Amygdala (tissue), 56 donors: ENCODE results near the gene CIAPIN1.
"Not testable (repeated sequence)": the region's sequence is repeated elsewhere in the genome, so short reads cannot be mapped to it uniquely, and the experiment has no call there.

Experiments
- DNase-seq, 56 donors: peaks; one replicate each; lab custom pipeline; 2025; lab: John Stamatoyannopoulos, UW

Gene CIAPIN1

GRCh38 chr16:57446531-57447185 is 527 bp downstream of the CIAPIN1 start:
- peak in 1 of 56 donors; percentile 53 for DNase-seq

GRCh38 chr16:57445510-57445909 is 1.7 kb downstream of the CIAPIN1 start:
- DNase-seq, result no peak

- DNase-seq, result no peak
Measured at GRCh38 chr16:57444711-57445110, 2.5 kb downstream of the CIAPIN1 start.

- not testable (repeated sequence) for DNase-seq
Measured at GRCh38 chr16:57440551-57440950, 6.6 kb downstream of the CIAPIN1 start.

- DNase-seq, result not testable (repeated sequence)
Measured at GRCh38 chr16:57439947-57440346, 7.2 kb downstream of the CIAPIN1 start.

- DNase-seq, result no peak
Measured at GRCh38 chr16:57435838-57436237, 11.3 kb downstream of the CIAPIN1 start.

GRCh38 chr16:57434003-57434402 is 13.2 kb downstream of the CIAPIN1 start:
- DNase-seq, result no peak

GRCh38 chr16:57432989-57433388 is 14.2 kb downstream of the CIAPIN1 start:
- DNase-seq, result no peak

GRCh38 chr16:57432505-57432904 is 14.7 kb downstream of the CIAPIN1 start:
- DNase-seq, result no peak

- DNase-seq, result no peak
Measured at GRCh38 chr16:57430955-57431354, 16.2 kb downstream of the CIAPIN1 start.

GRCh38 chr16:57427824-57428223 is 19.4 kb downstream of the CIAPIN1 start:
- DNase-seq, result no peak

GRCh38 chr16:57427307-57427706 is 19.9 kb downstream of the CIAPIN1 start:
- no peak for DNase-seq

- DNase-seq, result no peak
Measured at GRCh38 chr16:57426356-57426755, 20.8 kb downstream of the CIAPIN1 start.

GRCh38 chr16:57424583-57424982 is 22.6 kb downstream of the CIAPIN1 start:
- DNase-seq, result peak in 5 of 56 donors; percentile 14 to 41 (median 22)

GRCh38 chr16:57423152-57423551 is 24.0 kb downstream of the CIAPIN1 start:
- no peak for DNase-seq

- peak in 5 of 56 donors; percentile 5 to 59 (median 13) for DNase-seq
Measured at GRCh38 chr16:57422026-57422944, 24.9 kb downstream of the CIAPIN1 start.

GRCh38 chr16:57419506-57419905 is 27.7 kb downstream of the CIAPIN1 start:
- DNase-seq, result no peak

GRCh38 chr16:57416084-57416483 is 31.1 kb downstream of the CIAPIN1 start:
- DNase-seq, result no peak

- DNase-seq, result no peak
Measured at GRCh38 chr16:57413733-57414132, 33.5 kb downstream of the CIAPIN1 start.

GRCh38 chr16:57413301-57413730 is 33.9 kb downstream of the CIAPIN1 start:
- DNase-seq, result no peak

GRCh38 chr16:57412584-57412983 is 34.6 kb downstream of the CIAPIN1 start:
- DNase-seq, result no peak
